ENCODE measurements around the gene TMED9.

GRCh38 chr5:177603631-177604030 is 11.6 kb downstream of the TMED9 start:
- TF ChIP-seq CTCF (IDR thresholded peaks at IDR 0.05; ENCODE audit: borderline replicate concordance, extremely low read depth, low read length, poor library complexity, severe bottlenecking), result no peak
- no peak for TF ChIP-seq EZH2 (IDR thresholded peaks at IDR 0.05; ENCODE audit: borderline replicate concordance, low read depth, low read length, severe bottlenecking)
